HG02981 (cell line): ENCODE results near the gene TCEAL8.

Experiments used
- ATAC-seq: cut with Tn5 transposase; IDR thresholded peaks from one replicate; pipeline ENCODE4 v1.9.1; 2021; ENCODE audit warnings: mild to moderate bottlenecking, moderate library complexity; ENCODE audit not compliant: unreplicated experiment

TCEAL8 gene

GRCh38 chrX:103215425-103215991 lies 39.4 kb downstream of the TCEAL8 start:
- ATAC-seq = no peak

DNA sequence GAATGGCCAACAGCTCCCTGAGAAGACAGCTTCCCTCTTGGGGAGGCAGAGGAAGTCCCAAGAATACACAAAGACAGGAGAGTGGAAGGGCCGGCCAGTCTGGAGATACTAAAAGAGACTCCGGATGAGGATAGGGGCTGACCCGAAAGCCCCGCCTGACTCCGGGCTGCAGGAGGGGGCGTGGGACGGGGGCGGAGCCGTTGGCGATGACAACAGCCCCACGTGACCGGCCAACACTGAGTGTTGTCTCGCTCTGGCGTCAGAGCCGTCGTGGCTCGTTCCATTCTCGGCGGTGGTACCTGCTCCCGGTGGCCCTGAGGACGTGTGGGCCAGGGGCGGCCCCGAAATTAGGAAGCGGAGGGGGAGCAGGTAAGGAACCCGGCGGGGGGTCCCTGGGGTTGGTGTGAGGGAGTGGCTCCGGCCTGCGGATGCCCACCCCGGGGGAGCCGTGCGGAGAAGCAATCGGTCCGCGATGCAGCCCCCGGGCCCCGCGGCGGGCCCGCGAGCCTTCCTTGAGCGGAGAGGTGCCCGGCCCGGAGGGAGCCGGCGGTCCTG lies 40.0 kb downstream of the TCEAL8 start, which contains the start of gene BEX4:
Gene BEX4 (plus strand): TSS at position 239 of the 555 bp plus-strand sequence. CDS start 1,046 bp downstream, outside the sequence.
- ATAC-seq = peak; percentile 97

GRCh38 chrX:103212749-103213457 lies 42.1 kb downstream of the TCEAL8 start:
- no peak for ATAC-seq

GRCh38 chrX:103211012-103211715 lies 43.8 kb downstream of the TCEAL8 start:
- ATAC-seq = no peak

DNA sequence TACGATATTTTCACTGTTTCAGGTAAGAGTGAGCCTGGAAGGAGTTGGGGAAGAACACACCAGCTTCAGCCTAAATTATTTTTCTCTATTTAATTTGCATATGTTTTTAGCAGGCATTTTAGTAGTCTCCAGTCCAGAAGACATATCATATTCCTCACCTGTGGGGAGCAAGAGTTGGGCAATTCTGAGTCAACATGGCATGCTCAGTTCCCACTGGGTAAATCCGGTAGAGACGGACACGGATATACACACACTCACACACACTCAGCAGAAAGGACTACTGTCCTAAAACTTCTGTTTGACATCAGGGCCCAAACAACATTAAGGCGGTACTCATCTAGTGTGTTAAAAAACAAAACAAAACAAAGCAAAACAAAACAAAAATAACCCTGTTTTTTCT lies 44.9 kb downstream of the TCEAL8 start:
- no peak for ATAC-seq
